GM13977 (cell line): Measurements from ENCODE around the gene FIGNL2.

ENCODE experiments used
- DNase-seq: peaks from one replicate; pipeline ENCODE4 v3.0.0; 2012; ENCODE audit warnings: low spot score
- in situ Hi-C: fragments of 300-500 bp; cut with MboI; formaldehyde crosslinking; loops from one replicate; pipeline ENCODE4 v1.12.0; 2022; ENCODE audit warnings: low sequenced_read_pairs, low pct_unique_long_range_greater_than_20kb, mixed read lengths, inconsistent platforms; ENCODE audit not compliant: unreplicated experiment
- TF ChIP-seq, protein P1 (sequence below): IDR thresholded peaks from 2 replicates; pipeline ENCODE4 v1.5.1; 2012; ENCODE audit warnings: mild to moderate bottlenecking, control low read depth; ENCODE audit not compliant: insufficient read depth; ENCODE audit errors: extremely low read depth, missing control alignments

The FIGNL2 gene

DNA sequence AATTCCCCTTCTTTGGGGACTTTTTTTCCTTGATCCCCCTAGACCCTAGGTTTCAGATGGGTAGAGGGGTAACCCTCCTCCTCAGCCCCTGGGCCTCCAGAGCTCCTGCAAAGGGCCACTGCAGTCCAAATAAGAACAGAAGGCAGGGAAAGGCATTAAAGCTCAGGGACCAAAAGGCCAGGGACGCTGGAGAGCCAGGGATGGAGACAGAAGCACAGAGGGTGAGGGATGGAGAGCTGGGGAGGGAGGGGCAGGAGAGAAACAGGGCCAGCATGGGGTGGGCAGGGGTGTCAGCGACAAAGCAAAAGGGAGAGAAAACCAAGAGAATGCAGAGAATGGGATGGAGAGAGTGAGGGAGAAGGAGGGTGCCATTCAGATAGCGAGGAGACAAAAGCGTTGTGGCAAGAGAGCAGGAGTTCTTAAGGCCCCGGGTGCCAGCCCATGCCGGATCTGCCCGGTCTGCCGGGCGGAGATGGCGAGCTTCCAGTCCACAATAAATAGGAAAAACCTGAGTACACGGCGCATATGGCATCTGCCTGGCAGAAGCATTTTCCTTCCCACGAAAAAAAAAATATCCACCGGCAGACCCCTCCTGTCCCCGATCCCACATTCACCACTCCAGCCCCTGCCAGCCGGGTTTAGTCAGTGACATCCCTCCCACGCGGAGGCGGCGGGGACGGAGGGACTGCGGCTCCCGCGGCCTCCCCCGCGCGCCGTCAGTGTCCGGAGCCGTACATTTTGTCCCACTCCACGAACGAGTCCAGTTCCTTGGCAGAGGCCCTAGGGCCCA, 28.6 kb downstream of the FIGNL2 start:
- no peak for DNase-seq
- TF ChIP-seq, protein P1, sequence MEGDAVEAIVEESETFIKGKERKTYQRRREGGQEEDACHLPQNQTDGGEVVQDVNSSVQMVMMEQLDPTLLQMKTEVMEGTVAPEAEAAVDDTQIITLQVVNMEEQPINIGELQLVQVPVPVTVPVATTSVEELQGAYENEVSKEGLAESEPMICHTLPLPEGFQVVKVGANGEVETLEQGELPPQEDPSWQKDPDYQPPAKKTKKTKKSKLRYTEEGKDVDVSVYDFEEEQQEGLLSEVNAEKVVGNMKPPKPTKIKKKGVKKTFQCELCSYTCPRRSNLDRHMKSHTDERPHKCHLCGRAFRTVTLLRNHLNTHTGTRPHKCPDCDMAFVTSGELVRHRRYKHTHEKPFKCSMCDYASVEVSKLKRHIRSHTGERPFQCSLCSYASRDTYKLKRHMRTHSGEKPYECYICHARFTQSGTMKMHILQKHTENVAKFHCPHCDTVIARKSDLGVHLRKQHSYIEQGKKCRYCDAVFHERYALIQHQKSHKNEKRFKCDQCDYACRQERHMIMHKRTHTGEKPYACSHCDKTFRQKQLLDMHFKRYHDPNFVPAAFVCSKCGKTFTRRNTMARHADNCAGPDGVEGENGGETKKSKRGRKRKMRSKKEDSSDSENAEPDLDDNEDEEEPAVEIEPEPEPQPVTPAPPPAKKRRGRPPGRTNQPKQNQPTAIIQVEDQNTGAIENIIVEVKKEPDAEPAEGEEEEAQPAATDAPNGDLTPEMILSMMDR = no peak
- in situ Hi-C loops = no loop called here

DNA sequence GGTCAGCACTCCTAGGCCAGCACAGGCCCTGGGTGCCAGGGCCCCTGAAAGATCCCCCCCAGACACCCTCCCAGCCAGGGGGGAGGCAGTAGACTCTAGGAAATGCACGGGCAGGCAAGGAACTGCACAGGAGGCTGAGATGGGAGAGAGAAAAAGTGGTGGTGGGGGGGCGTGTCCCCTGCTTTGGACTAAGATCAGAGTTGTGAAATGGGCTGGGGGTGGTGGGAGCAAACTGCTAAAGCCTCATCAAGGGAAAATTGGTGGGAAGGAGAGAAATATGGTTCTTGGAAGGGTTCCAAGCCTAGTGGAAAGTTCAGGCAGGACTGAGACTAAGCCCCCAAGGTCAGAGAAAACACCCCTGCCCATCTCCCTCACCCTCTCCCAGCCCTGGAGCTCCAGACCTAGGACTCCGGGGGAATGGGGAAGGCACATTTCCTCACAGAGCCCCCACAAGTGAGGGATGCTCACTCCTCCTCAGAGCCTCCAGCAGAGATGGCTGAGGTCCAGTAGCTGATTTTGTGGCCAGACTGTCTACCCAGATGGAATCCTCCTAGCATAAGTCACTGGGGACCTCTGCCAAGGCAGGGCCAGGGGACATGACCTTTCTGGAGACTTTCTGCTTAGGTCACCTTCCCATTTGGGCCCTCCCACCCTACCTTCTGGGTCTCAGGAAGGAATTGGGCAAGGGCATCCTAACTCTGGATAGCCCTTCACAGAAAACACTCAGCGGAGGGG, 29.8 kb downstream of the FIGNL2 start:
- in situ Hi-C loops = no loop called here
- DNase-seq = no peak
- TF ChIP-seq, protein P1 = no peak

DNA sequence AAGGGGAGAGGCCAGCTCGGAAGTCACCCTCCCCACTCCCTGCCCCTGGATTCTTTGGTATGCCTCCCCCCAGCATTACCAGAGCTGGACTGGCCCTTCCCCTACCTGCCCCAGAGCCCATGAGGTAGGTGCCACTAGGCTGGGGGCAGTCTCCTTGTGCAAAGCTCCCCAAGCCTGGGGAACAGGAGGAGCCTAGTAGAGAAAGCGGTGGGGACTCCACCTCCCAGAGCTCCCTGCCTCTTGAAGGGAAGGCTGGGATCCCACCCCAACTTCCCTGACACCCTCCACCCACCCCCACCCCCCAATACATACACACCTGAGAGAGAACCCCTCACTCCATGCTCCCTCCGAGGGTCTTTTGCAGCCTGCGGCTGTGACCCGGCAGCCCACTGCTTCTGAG, 30.4 kb downstream of the FIGNL2 start:
- TF ChIP-seq, protein P1 = no peak
- in situ Hi-C loops = no loop called here
- no peak for DNase-seq

DNA sequence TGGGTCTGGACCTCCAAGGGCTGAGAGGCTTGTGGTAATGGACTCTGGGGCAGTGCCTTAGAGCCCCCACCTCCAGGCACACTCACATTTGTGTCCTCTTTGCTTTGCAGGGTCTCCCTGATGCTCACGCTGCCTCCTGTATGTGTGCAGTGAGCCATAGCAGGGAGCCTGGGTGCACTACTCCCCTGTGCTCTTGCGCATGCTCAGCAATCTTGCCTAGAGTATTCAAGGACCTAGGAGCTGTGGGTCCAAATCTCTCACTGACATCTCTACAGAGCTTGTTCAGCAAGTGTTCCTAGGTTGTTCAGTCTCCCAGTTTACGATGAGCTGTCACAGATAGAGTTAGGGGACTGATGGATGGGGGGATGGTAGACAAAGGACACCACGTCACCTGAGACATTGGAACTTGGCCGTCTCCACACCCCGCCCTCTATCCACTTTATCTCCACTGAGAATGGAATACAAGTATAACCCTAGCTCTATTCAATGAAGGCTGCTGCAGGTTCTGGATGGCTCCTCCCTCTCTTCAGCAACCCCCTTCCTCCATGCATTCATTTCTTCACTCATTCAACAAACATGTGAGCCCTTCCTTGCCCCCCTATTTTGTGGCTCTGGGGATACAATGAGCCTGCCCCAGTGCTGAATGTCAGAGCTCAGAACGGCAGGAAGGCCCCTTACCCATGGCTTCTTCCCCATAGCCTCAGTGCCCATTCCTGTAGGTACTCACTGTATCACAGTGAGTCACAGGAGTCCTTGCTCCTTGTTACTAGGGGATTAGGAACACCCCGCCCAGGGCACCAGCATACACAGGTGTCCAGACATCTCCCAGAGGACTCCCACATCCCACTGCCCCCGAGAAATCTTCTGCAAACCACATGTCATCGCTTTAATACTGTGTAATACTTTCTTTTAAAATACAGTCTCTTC, 31.2 kb downstream of the FIGNL2 start:
- TF ChIP-seq, protein P1 = no peak
- in situ Hi-C loops = no loop called here
- no peak for DNase-seq

DNA sequence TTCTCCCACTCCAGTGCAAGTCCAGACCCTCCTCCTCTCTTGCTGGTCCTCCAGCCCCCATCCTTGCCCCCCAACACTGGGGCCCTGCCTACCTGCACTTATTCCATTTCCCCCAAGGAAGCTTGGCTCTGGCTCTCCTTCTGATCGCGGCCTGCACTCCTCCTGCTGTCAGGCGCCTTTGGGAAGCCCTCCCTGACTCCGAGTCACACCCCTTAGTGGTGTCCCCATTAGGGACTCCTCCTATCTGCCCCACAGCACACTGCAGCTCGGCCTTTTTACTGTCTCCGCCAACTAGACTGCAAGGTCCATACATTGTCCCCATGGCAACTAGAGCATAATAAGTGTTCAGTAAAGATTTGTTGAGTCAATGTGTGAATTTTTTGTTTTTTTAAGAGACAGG, 32.9 kb downstream of the FIGNL2 start:
- in situ Hi-C loops = no loop called here
- TF ChIP-seq, protein P1 = no peak
- DNase-seq = peak; percentile 24

DNA sequence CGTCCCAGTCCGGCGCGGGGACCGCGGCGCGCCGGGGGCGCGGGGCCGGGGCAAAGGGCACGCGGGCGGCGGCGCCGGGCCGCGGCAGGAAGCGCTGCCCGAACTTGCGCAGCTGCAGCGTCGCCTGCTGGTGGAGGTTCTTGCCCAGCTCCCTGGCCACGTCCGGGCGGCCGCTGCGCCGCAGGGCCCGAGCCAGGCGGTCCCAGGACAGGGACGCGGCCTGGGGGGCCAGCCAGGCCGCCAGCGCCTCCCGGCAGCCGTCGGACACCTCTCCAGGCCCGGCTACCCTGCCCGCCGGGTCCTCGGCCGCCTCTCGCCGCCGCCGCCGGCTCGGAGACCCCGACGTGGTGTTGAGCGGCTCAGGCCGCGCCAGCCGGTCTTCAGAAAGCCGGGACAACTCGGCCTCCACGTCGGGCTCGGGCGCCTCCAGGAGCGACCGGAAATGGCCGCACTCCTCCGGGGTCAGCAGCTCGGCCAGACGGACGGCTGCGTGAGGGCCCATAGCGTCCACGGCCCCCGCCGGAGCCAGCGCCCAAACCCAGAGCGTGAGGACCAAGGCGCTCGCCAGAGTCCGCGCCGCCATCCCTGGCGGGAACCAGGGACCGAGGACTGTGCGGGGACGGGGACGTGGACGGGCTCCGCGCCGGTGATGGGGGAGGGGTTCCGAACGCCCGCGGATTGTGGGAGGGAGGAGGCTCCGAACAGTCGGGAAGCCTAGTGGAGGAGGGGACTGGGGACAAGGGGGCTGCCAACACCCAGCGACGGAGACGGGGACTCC, 34.0 kb downstream of the FIGNL2 start:
- peak; percentile 88 for DNase-seq
- TF ChIP-seq, protein P1 = peak; percentile 79
- in situ Hi-C loops = no loop called here
